ENCODE results near the gene TP63.

Gene TP63

DNA sequence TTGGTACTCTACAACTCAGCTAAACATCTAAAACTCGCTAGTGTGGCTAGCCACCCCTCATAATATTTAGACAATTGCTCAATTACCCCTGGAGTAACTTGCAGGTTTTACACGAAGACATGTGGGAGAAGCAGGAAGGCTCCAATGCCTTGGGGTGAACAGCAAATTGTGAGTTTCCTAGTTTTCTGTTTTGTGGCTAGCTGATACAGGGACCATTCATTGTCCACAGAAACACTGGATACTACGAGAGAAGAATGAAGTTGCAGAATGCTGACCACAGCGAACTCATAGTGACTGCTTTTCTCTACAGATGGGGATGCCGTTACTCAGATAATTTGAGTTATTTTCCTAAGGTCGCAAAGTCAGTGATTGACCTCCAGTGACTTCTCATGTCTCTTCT, 276.6 kb downstream of the TP63 start:
- no peak for FAIRE-seq
- no peak for DNase-seq (ENCODE audit: insufficient read length, low spot score)
- no peak for TF ChIP-seq CTCF (IDR thresholded peaks at IDR 0.05; ENCODE audit: insufficient read depth, missing control alignments)

- TF ChIP-seq CTCF (IDR thresholded peaks at IDR 0.05; ENCODE audit: insufficient read depth, missing control alignments), result no peak
- DNase-seq (ENCODE audit: insufficient read length, low spot score), result no peak
- FAIRE-seq, result no peak
Measured at GRCh38 chr3:189908646-189909045, 277.5 kb downstream of the TP63 start.

GRCh38 chr3:189909139-189909538, 277.9 kb downstream of the TP63 start:
- TF ChIP-seq CTCF (IDR thresholded peaks at IDR 0.05; ENCODE audit: insufficient read depth, missing control alignments), result no peak
- FAIRE-seq (no peak), DNase-seq (ENCODE audit: insufficient read length, low spot score) (no peak)

GRCh38 chr3:189909573-189909972, 278.4 kb downstream of the TP63 start:
- FAIRE-seq (no peak), DNase-seq (ENCODE audit: insufficient read length, low spot score) (no peak)
- TF ChIP-seq CTCF (IDR thresholded peaks at IDR 0.05; ENCODE audit: insufficient read depth, missing control alignments), result no peak

DNA sequence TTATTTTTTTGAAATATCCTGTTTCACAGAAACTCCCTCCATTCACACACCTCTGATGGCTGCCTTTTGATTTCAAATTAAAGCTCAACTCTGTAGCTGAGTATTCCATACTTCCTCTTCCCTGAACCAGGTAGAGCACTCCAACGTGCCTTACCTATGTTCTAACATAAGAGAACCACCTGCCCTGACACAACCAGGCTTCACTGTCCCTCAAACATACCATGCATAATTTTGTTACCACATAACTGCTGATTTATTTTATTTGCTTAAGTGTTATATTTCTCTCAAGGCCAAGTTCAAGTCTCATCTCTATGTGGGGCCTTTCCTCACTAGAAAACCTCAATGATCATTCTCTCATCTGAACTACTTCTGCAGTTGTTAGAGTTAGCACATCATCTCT, 279.8 kb downstream of the TP63 start:
- DNase-seq (ENCODE audit: insufficient read length, low spot score) (no peak), FAIRE-seq (no peak)
- TF ChIP-seq CTCF (IDR thresholded peaks at IDR 0.05; ENCODE audit: insufficient read depth, missing control alignments), result no peak

DNA sequence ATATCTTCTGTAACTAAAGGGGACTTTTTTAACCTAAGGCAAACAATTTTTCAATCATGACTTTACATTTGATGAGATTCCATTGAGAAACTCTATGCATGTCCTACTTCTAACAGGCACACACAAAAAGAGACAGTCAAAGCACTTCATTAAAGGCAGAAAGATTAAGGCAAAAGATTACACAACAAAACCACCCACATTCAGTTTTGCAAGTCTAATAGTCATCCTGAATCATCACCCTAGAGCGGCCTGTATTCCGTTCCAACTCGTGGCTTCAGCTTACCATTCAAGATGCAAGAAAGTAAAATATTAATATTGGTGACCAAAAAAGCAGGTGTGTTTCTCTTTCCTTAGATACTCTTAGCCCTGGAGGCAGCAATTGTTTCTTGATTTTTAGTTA, 283.6 kb downstream of the TP63 start:
- no peak for FAIRE-seq
- TF ChIP-seq CTCF (IDR thresholded peaks at IDR 0.05; ENCODE audit: insufficient read depth, missing control alignments), result no peak
- no peak for DNase-seq (ENCODE audit: insufficient read length, low spot score)

DNA sequence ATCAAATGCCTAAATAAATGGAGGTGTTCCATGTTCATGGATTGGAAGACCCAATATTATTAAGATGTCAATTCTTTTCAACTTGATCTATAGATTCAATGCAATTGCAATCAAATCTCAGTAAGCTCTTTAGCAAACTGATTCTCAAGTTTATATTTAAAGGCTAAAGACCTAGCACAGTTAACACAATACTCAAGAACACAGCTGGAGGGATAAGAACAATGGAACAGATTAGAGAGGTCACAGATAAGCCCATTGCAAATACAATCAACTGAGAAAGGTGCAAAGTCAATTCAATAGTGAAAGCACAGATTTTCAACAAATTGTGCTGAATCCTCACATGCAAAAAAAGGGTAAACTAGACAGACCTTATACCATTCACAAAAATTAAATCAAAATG, 290.6 kb downstream of the TP63 start:
- FAIRE-seq, result no peak
- no peak for TF ChIP-seq CTCF (IDR thresholded peaks at IDR 0.05; ENCODE audit: insufficient read depth, missing control alignments)

More for the DNA sequence above, 290.6 kb downstream of the TP63 start:
- DNase-seq (ENCODE audit: insufficient read length, low spot score), result no peak
